NCI-H524 treated with DMSO at 0.1 percent for 48 hours (cell line): ENCODE measurements around the gene OR6S1.

Source experiments
- DNase-seq: peaks from one replicate; lab custom pipeline; 2025; lab: John Stamatoyannopoulos, UW

Gene OR6S1

GRCh38 chr14:20641591-20641990 lies at the start of gene OR6S1:
OR6S1 (minus strand) TSS chr14:20641691; CDS start chr14:20641691, 0 bp downstream.
- no peak for DNase-seq

GRCh38 chr14:20690848-20691640 lies 49.6 kb upstream of the OR6S1 start:
- peak; percentile 30 for DNase-seq

GRCh38 chr14:20688167-20688839 lies 46.8 kb upstream of the OR6S1 start, which contains the start of gene ANG:
ANG (plus strand) TSS chr14:20688764; CDS start chr14:20693565, 4,801 bp downstream.
- DNase-seq, result no peak

- no peak for DNase-seq
These were observed 46.1 kb upstream of the OR6S1 start for GRCh38 chr14:20687362-20688166.

- no peak for DNase-seq
These were observed 45.1 kb upstream of the OR6S1 start for GRCh38 chr14:20686386-20687143.

- no peak for DNase-seq
These were observed 43.4 kb upstream of the OR6S1 start for GRCh38 chr14:20684662-20685456.

- peak; percentile 57 for DNase-seq
These were observed 42.6 kb upstream of the OR6S1 start, which contains the start of gene RNASE4 for GRCh38 chr14:20683891-20684661. RNASE4 (plus strand) TSS chr14:20684560; CDS start chr14:20699372, 14,812 bp downstream.

- peak; percentile 87 for DNase-seq
These were observed 41.8 kb upstream of the OR6S1 start for GRCh38 chr14:20683125-20683890.

- DNase-seq, result peak; percentile 87
These were observed 41.1 kb upstream of the OR6S1 start for GRCh38 chr14:20682435-20683124.

GRCh38 chr14:20682127-20682434 lies 40.6 kb upstream of the OR6S1 start:
- no peak for DNase-seq

GRCh38 chr14:20681348-20682126 lies 40.0 kb upstream of the OR6S1 start:
- DNase-seq, result peak; percentile 68

GRCh38 chr14:20680843-20681347 lies 39.4 kb upstream of the OR6S1 start:
- no peak for DNase-seq

GRCh38 chr14:20680363-20680762 lies 38.9 kb upstream of the OR6S1 start:
- DNase-seq, result no peak

- DNase-seq, result no peak
These were observed 38.4 kb upstream of the OR6S1 start for GRCh38 chr14:20679907-20680306.

GRCh38 chr14:20676072-20676471 lies 34.6 kb upstream of the OR6S1 start:
- DNase-seq, result no peak

- no peak for DNase-seq
These were observed 34.2 kb upstream of the OR6S1 start for GRCh38 chr14:20675669-20676068.

- no peak for DNase-seq
These were observed 30.2 kb upstream of the OR6S1 start for GRCh38 chr14:20671597-20672283.
